Heart left ventricle (tissue), 16 donors: ENCODE measurements around the gene SPECC1. TPM values are rescaled to one million over a fixed set of nuclear protein-coding genes. Genes with fewer than 3 reads are reported as not detected.
"Not testable (repeated sequence)": the region's sequence is repeated elsewhere in the genome, so short reads cannot be mapped to it uniquely, and the experiment has no call there.

Source experiments
- ATAC-seq, 4 donors: fragments of 200-7000 bp; cut with Tn5 transposase; one replicate each; pipeline ENCODE4 v1.9.1; 2020 to 2022; ENCODE audit warnings: moderate library complexity in 4 of 4, mild to moderate bottlenecking in 3 of 4, moderate number of reproducible peaks in 1 of 4
- DNase-seq, 5 donors: peaks; one replicate each; pipeline ENCODE4 v3.0.0-alpha.2; 2020
- H3K27ac ChIP-seq, 12 donors: fragments of 200-600 bp; sonication (generic) in 4 of 12; one replicate each; pipeline versions ENCODE4 v1.5.0 to v1.8.0; 2016 to 2022; ENCODE audit warnings: mild to moderate bottlenecking in 2 of 12
- H3K27me3 ChIP-seq, 9 donors: fragments of 200-600 bp; sonication (generic) in 2 of 9; one replicate each; pipeline versions ENCODE4 v1.5.1 to v1.8.0; 2016 to 2022; ENCODE audit warnings: mild to moderate bottlenecking in 3 of 9
- H3K36me3 ChIP-seq, 9 donors: fragments of 200-600 bp; sonication (generic) in 2 of 9; one replicate each; pipeline versions ENCODE4 v1.5.0 to v1.8.0; 2018 to 2022; ENCODE audit warnings: mild to moderate bottlenecking in 2 of 9
- H3K4me1 ChIP-seq, 12 donors: fragments of 200-600 bp; sonication (generic) in 4 of 12; one replicate each; pipeline versions ENCODE4 v1.5.0 to v1.8.0; 2016 to 2022; ENCODE audit warnings: mild to moderate bottlenecking in 3 of 12
- H3K4me3 ChIP-seq, 12 donors: fragments of 200-600 bp; sonication (generic) in 4 of 12; one replicate each; pipeline versions ENCODE4 v1.5.0 to v1.8.0; 2017 to 2022; ENCODE audit warnings: mild to moderate bottlenecking in 9 of 12, moderate library complexity in 4 of 12
- H3K9me3 ChIP-seq, 12 donors: fragments of 200-600 bp; sonication (generic) in 4 of 12; one replicate each; pipeline versions ENCODE4 v1.5.0 to v1.8.0; 2016 to 2022; ENCODE audit warnings: mild to moderate bottlenecking in 1 of 12
- CTCF ChIP-seq, 12 donors: fragments of 200-600 bp; sonication (generic) in 4 of 12; IDR thresholded peaks; one replicate each; pipeline versions ENCODE4 v1.5.0 to v1.8.0; 2018 to 2022; ENCODE audit warnings: antibody characterized with exemption in 12 of 12, mild to moderate bottlenecking in 5 of 12
- POLR2A ChIP-seq, 2 donors: fragments of 450-650 bp; IDR thresholded peaks; one replicate each; pipeline ENCODE4 v1.6.1; 2017; ENCODE audit warnings: antibody characterized with exemption in 2 of 2, mild to moderate bottlenecking in 2 of 2, moderate library complexity in 2 of 2
- WGBS, 4 donors: extraction: QIAGEN DNeasy Blood & Tissue Kit in 2 of 4; methylation state at CpG; one replicate each; pipeline versions ENCODE4 v1.1.5 to v1.1.7; 2013 to 2018; 5-methylcytosine and 5-hydroxymethylcytosine counted together
- intact Hi-C, 10 donors: fragments of 100-400 bp; cut with DNase I; formaldehyde crosslinking; loops; one replicate each; pipeline versions ENCODE4 v1.11.1 to v1.14.2; 2022
- polyA plus RNA-seq, 2 donors: library from polyadenylated mRNA; stranded (reverse); fragments of 200-250 nt; gene quantifications; one replicate each; pipeline ENCODE4 v1.2.3, GENCODE V29; 2013
- total RNA-seq, 9 donors: library from RNA; depleted of rRNA in 2 of 9; stranded (reverse); fragments of >200 nt in 2 of 9; fragmentation: NEBNext Ultra II Directional in 3 of 9; extraction: Animal tissue kit (Norgen Biotek cat#: 25700) in 3 of 9; gene quantifications; one replicate each; pipeline versions ENCODE4 v1.1.0 to v1.2.4, GENCODE V29; 2016 to 2023
- donor health status: ischemic (EF 13 %, LVEDD 7.1; RV severe dilation, severe dysfunction).
- donor health status: healthy with polysubstance abuse.
- donor health status: DM: no; HTN: yes; CAD: no.
- donor health status: DM: no; HTN: no; CAD: no.
- donor health status: ischemic (EF 25% LVEDD 6.9; RV normal size, moderate dysfunction).
- donor health status: ischemic (EF 25% LVEDD 5.7; RV mildly dilated, moderate dysfunction).
- donor health status: healthy.
- donor health status: DM: yes; HTN: yes; CAD: no.
- donor health status: ischemic (EF 35%, LVEDD 5.7; RV mildly dilated, moderate dysfunction).
- donor health status: nonischemic (EF 11% LVEDD 7.7; RV severe dilation, severe dysfunction).
- donor health status: DM: yes; HTN: yes; CAD: no.
- donor health status: PGD.
- donor health status: ischemic (EF 29% LVEDD 5.4; RV normal size, mild dysfunction).
- donor health status: nonischemic (EF 23%, LVEDD 6.1; RV moderate dilation, normal function).

SPECC1 gene
- total and polyA plus RNA-seq, 11 donors: 3.8 to 18.4 (median 10.6) TPM

GRCh38 chr17:20157001-20157310 is 147.8 kb downstream of the SPECC1 start:
- WGBS, 4 donors: 74 to 87% (median 76%) methylated on average over 12 of the region's 12 CpGs
- no peak for ATAC-seq
- peaks cover 0 to 11% (median 0%) of the 10 kb centered on the region in 9 donors for H3K27me3 ChIP-seq
- DNase-seq: no peak
- intact Hi-C loops: no loop called here
- peak overlapping the region in 8 of 12 donors; percentile 63 to 78 (median 68) for H3K4me3 ChIP-seq
- no peak for TF ChIP-seq CTCF (IDR thresholded peaks at IDR 0.05)
- no peak for TF ChIP-seq POLR2A (IDR thresholded peaks at IDR 0.05)
- no peaks in the 10 kb centered on the region for H3K9me3 ChIP-seq
- peaks cover 0 to 22% (median 13%) of the 10 kb centered on the region in 12 donors for H3K4me1 ChIP-seq
- no peaks in the 10 kb centered on the region for H3K36me3 ChIP-seq
- H3K27ac ChIP-seq: no peak overlapping the region

- DNase-seq: no peak
- H3K4me1 ChIP-seq: peaks cover 0 to 22% (median 13%) of the 10 kb centered on the region in 12 donors
- intact Hi-C loops: no loop called here
- 80 to 90% (median 87%) methylated on average over 5 of the region's 5 CpGs for WGBS, 4 donors
- H3K4me3 ChIP-seq: no peak overlapping the region
- H3K27ac ChIP-seq: no peak overlapping the region
- H3K27me3 ChIP-seq: peaks cover 0 to 11% (median 0%) of the 10 kb centered on the region in 9 donors
- no peak for ATAC-seq
- TF ChIP-seq CTCF (IDR thresholded peaks at IDR 0.05): no peak
- TF ChIP-seq POLR2A (IDR thresholded peaks at IDR 0.05): no peak
- no peaks in the 10 kb centered on the region for H3K36me3 ChIP-seq
- no peaks in the 10 kb centered on the region for H3K9me3 ChIP-seq
Observed at GRCh38 chr17:20158580-20158979, 149.4 kb downstream of the SPECC1 start.

- intact Hi-C loops: no loop called here
- peaks cover 0 to 22% (median 13%) of the 10 kb centered on the region in 12 donors for H3K4me1 ChIP-seq
- WGBS, 4 donors: 90 to 94% (median 93%) methylated on average over 4 of the region's 4 CpGs
- TF ChIP-seq POLR2A (IDR thresholded peaks at IDR 0.05): no peak
- TF ChIP-seq CTCF (IDR thresholded peaks at IDR 0.05): no peak
- no peaks in the 10 kb centered on the region for H3K36me3 ChIP-seq
- ATAC-seq: no peak
- H3K27me3 ChIP-seq: peaks cover 0 to 11% (median 0%) of the 10 kb centered on the region in 9 donors
- H3K9me3 ChIP-seq: no peaks in the 10 kb centered on the region
- H3K27ac ChIP-seq: no peak overlapping the region
- no peak for DNase-seq
- no peak overlapping the region for H3K4me3 ChIP-seq
Observed at GRCh38 chr17:20159406-20160069, 150.4 kb downstream of the SPECC1 start.

- DNase-seq, intact Hi-C loops, H3K36me3 ChIP-seq, H3K27me3 ChIP-seq, ATAC-seq, H3K9me3 ChIP-seq, H3K4me3 ChIP-seq, H3K27ac ChIP-seq, H3K4me1 ChIP-seq: not testable (repeated sequence)
- 91 to 99% (median 92%) methylated on average over 4 of the region's 4 CpGs for WGBS, 4 donors
Observed at GRCh38 chr17:20165516-20165915, 156.4 kb downstream of the SPECC1 start.

- Histone ChIP-seq H3K4me1 (peaks cover 0 to 10% (median 0%) of the 10 kb centered on the region in 12 donors), H3K9me3 (no peaks in the 10 kb centered on the region), H3K36me3 (no peaks in the 10 kb centered on the region), H3K27ac (no peak overlapping the region), H3K4me3 (no peak overlapping the region), H3K27me3 (no peaks in the 10 kb centered on the region)
- intact Hi-C loops: no loop called here
- TF ChIP-seq POLR2A (IDR thresholded peaks at IDR 0.05) (no peak), CTCF (IDR thresholded peaks at IDR 0.05) (no peak)
- 80 to 88% (median 86%) methylated on average over 3 of the region's 3 CpGs for WGBS, 4 donors
- DNase-seq (no peak), ATAC-seq (no peak)
Observed at GRCh38 chr17:20170085-20170484, 160.9 kb downstream of the SPECC1 start.
